SK-N-SH (cell line): ENCODE measurements around the gene KRTAP10-1. TPM values are rescaled to one million over a fixed set of nuclear protein-coding genes. Genes with fewer than 3 reads are reported as not detected.
"Not testable (repeated sequence)": the region's sequence is repeated elsewhere in the genome, so short reads cannot be mapped to it uniquely, and the experiment has no call there.

ENCODE experiments used
- CTCF ChIA-PET: fragments of 300-600, 350-600 bp; formaldehyde crosslinking; extraction: SDS; loops from one replicate; lab custom pipeline; 2021; lab: Yijun Ruan, JAX
- POLR2A ChIA-PET: fragments of 350-600 bp; sonication (Branson Sonifier 250); formaldehyde crosslinking; extraction: SDS; loops from one replicate; lab custom pipeline; 2020; ENCODE audit warnings: antibody characterized with exemption, inconsistent platforms; lab: Yijun Ruan, JAX
- DNase-seq: peaks from one replicate; pipeline ENCODE4 v3.0.0; 2012
- H2AFZ ChIP-seq: fragments of 200-600 bp; sonication (generic); 2 replicates; pipeline ENCODE4 v1.8.1; 2016; ENCODE audit warnings: antibody characterized with exemption, mild to moderate bottlenecking, low read depth
- H3F3A ChIP-seq: fragments of 200-600 bp; sonication (generic); replicated peaks from 2 replicates; pipeline ENCODE3; 2016; ENCODE audit warnings: antibody characterized with exemption, mild to moderate bottlenecking; ENCODE audit not compliant: insufficient read depth
- H3K27ac ChIP-seq, 2 experiments: fragments of 200-500 bp in 1 of 2; fragments of 200-600 bp in 1 of 2; sonication (Bioruptor generic) in 1 of 2; sonication (generic), shearing (Covaris generic) in 1 of 2; 2 replicates each; pipeline versions ENCODE4 v1.5.1 to v1.6.1; 2014 to 2016; ENCODE audit warnings: low read depth in 2 of 2, inconsistent platforms in 1 of 2, low read length in 1 of 2, mild to moderate bottlenecking in 1 of 2, mixed read lengths in 1 of 2
- H3K27me3 ChIP-seq: fragments of 200-600 bp; sonication (generic), shearing (Covaris generic); 2 replicates; pipeline ENCODE4 v1.6.1; 2016; ENCODE audit warnings: mixed run types; ENCODE audit not compliant: insufficient read depth
- H3K36me3 ChIP-seq, 2 experiments: fragments of 200-500 bp in 1 of 2; fragments of 200-600 bp in 1 of 2; sonication (Bioruptor generic) in 1 of 2; sonication (generic) in 1 of 2; replicated peaks in 1 of 2; 2 replicates each; pipeline versions ENCODE3 to v1.5.1; 2014 to 2016; ENCODE audit warnings: low read length in 1 of 2, mild to moderate bottlenecking in 1 of 2; ENCODE audit not compliant: insufficient read depth in 2 of 2, control insufficient read depth in 1 of 2
- H3K4me1 ChIP-seq, 2 experiments: fragments of 200-500 bp in 1 of 2; fragments of 200-600 bp in 1 of 2; sonication (Bioruptor generic) in 1 of 2; sonication (generic), shearing (Covaris generic) in 1 of 2; 2 replicates each; pipeline versions ENCODE4 v1.5.1 to v1.6.1; 2014 to 2016; ENCODE audit warnings: low read depth in 1 of 2, low read length in 1 of 2, mixed run types in 1 of 2; ENCODE audit not compliant: insufficient read depth in 2 of 2, control insufficient read depth in 1 of 2
- H3K4me2 ChIP-seq: fragments of 200-600 bp; sonication (generic), shearing (Covaris generic); 2 replicates; pipeline ENCODE4 v1.6.1; 2017; ENCODE audit warnings: mixed run types
- H3K4me3 ChIP-seq, 2 experiments: fragments of 200-500 bp in 1 of 2; fragments of 200-600 bp in 1 of 2; sonication (Bioruptor generic) in 1 of 2; sonication (generic), shearing (Covaris generic) in 1 of 2; 2 replicates each; pipeline versions ENCODE4 v1.5.1 to v1.8.1; 2014 to 2016; ENCODE audit warnings: low read depth in 2 of 2, inconsistent platforms in 1 of 2, low read length in 1 of 2, mild to moderate bottlenecking in 1 of 2, mixed read lengths in 1 of 2, moderate library complexity in 1 of 2
- H3K79me2 ChIP-seq: fragments of 200-600 bp; sonication (generic); 2 replicates; pipeline ENCODE4 v1.8.1; 2017; ENCODE audit warnings: mild to moderate bottlenecking; ENCODE audit not compliant: insufficient read depth
- H3K9ac ChIP-seq: fragments of 200-600 bp; sonication (generic); 2 replicates; pipeline ENCODE4 v1.6.1; 2017; ENCODE audit warnings: mixed run types
- H3K9me2 ChIP-seq: fragments of 200-600 bp; sonication (generic); 2 replicates; pipeline ENCODE4 v1.6.1; 2017; ENCODE audit warnings: mixed run types
- H3K9me3 ChIP-seq: fragments of 200-600 bp; sonication (generic); 2 replicates; pipeline ENCODE4 v1.6.1; 2017; ENCODE audit warnings: mixed run types, mild to moderate bottlenecking, moderate library complexity
- H4K20me1 ChIP-seq: fragments of 200-600 bp; sonication (generic); 2 replicates; pipeline ENCODE4 v1.6.1; 2017; ENCODE audit warnings: mild to moderate bottlenecking, mixed run types; ENCODE audit not compliant: insufficient read depth
- ELF1 ChIP-seq: IDR thresholded peaks from 2 replicates; pipeline ENCODE4 v1.4.0; 2012
- EP300 ChIP-seq, 2 experiments: IDR thresholded peaks; 2 replicates each; pipeline versions ENCODE4 v1.4.0 to v1.6.1; 2012; ENCODE audit warnings: borderline replicate concordance in 1 of 2, low read depth in 1 of 2, low read length in 1 of 2
- EZH2phosphoT487 ChIP-seq: fragments of 200-600 bp; sonication (generic); IDR thresholded peaks from 2 replicates; pipeline ENCODE4 v1.6.1; 2017; ENCODE audit warnings: low read depth, mixed run types, mild to moderate bottlenecking, antibody characterized with exemption, moderate library complexity, borderline replicate concordance
- FOXJ3 ChIP-seq: sonication (generic); formaldehyde crosslinking; IDR thresholded peaks from 2 replicates; pipeline ENCODE4 v1.5.1; 2020; ENCODE audit warnings: mild to moderate bottlenecking, missing genetic modification reagents
- GATA2 ChIP-seq: sonication (generic); formaldehyde crosslinking; IDR thresholded peaks from 2 replicates; pipeline ENCODE4 v1.5.0; 2020; ENCODE audit warnings: mild to moderate bottlenecking, missing genetic modification reagents
- JUND ChIP-seq: IDR thresholded peaks from 2 replicates; pipeline ENCODE4 v1.4.0; 2012
- MXI1 ChIP-seq: IDR thresholded peaks from 2 replicates; pipeline ENCODE4 v1.6.1; 2012; ENCODE audit warnings: mild to moderate bottlenecking, low read depth, low read length, improper control_type of control experiment
- PBX3 ChIP-seq: IDR thresholded peaks from 2 replicates; pipeline ENCODE4; 2012
- POLR2AphosphoS5 ChIP-seq: IDR thresholded peaks from 2 replicates; pipeline ENCODE4 v1.6.1; 2012; ENCODE audit warnings: low read depth, low read length
- RAD21 ChIP-seq: IDR thresholded peaks from 2 replicates; pipeline ENCODE4 v1.6.1; 2012; ENCODE audit warnings: mild to moderate bottlenecking, low read length
- RCOR1 ChIP-seq: fragments of 150-350 bp; IDR thresholded peaks from 2 replicates; pipeline ENCODE4 v1.6.1; 2017; ENCODE audit warnings: antibody characterized with exemption, low read length
- REST ChIP-seq: IDR thresholded peaks from 2 replicates; pipeline ENCODE4 v1.6.1; 2012; ENCODE audit warnings: mild to moderate bottlenecking, low read depth, low read length, moderate library complexity
- SIN3A ChIP-seq: IDR thresholded peaks from 2 replicates; pipeline ENCODE4 v1.6.1; 2012; ENCODE audit warnings: low read depth, mild to moderate bottlenecking, low read length, moderate library complexity, borderline replicate concordance
- TAF1 ChIP-seq: IDR thresholded peaks from 2 replicates; pipeline ENCODE4 v1.6.1; 2012; ENCODE audit warnings: low read depth, mild to moderate bottlenecking, low read length, moderate library complexity, borderline replicate concordance
- TEAD4 ChIP-seq: IDR thresholded peaks from 2 replicates; pipeline ENCODE4 v1.4.0; 2012; ENCODE audit warnings: mild to moderate bottlenecking, borderline replicate concordance; ENCODE audit not compliant: insufficient read depth
- USF2 ChIP-seq: fragments of 150-350 bp; IDR thresholded peaks from 2 replicates; pipeline ENCODE4 v1.6.1; 2017; ENCODE audit warnings: antibody characterized with exemption, low read length, low read depth, borderline replicate concordance
- ZBTB33 ChIP-seq: IDR thresholded peaks from 2 replicates; pipeline ENCODE4 v1.4.0; 2012; ENCODE audit warnings: low read depth, borderline replicate concordance
- WGBS: methylation state at CpG from one replicate; pipeline ENCODE4 v1.1.6; 2017; ENCODE audit warnings: low lambda C conversion rate; 5-methylcytosine and 5-hydroxymethylcytosine counted together
- polyA plus RNA-seq, 3 experiments: library from polyadenylated mRNA; depleted of rRNA; stranded (reverse); fragments of >200 nt; gene quantifications; 2 replicates each; pipeline ENCODE4 v1.2.3, GENCODE V29; 2012

The KRTAP10-1 gene
- polyA plus RNA-seq, 1 of the 3 experiments (the other 2 are of a cell fraction), result not detected

GRCh38 chr21:44550807-44551206 lies 10.8 kb upstream of the KRTAP10-1 start:
- WGBS, result 18% methylated on average over 7 of the region's 10 CpGs
- no peak for DNase-seq
- no peaks in the 10 kb centered on the region for H3F3A ChIP-seq

GRCh38 chr21:44550285-44550684 lies 10.3 kb upstream of the KRTAP10-1 start:
- CTCF ChIA-PET, result not testable (repeated sequence)

More at GRCh38 chr21:44550807-44551206, 10.8 kb upstream of the KRTAP10-1 start:
- Histone ChIP-seq H3K4me1 (no peaks in the 10 kb centered on the region), H2AFZ (no peak overlapping the region), H3K4me2 (no peak overlapping the region), H3K27ac (no peak overlapping the region), H3K27me3 (peaks cover 43% of the 10 kb centered on the region), H3K36me3 (no peaks in the 10 kb centered on the region), H3K9me3 (no peaks in the 10 kb centered on the region), H3K9me2 (no peaks in the 10 kb centered on the region), H3K4me3 (no peak overlapping the region)
- CTCF ChIA-PET, result no interaction called here
- no peak for TF ChIP-seq POLR2AphosphoS5
- TF ChIP-seq EZH2phosphoT487, result no peak
- TF ChIP-seq MXI1, result no peak
- TF ChIP-seq PBX3, result no peak
- no peak for TF ChIP-seq EP300 (IDR thresholded peaks at IDR 0.05; ENCODE audit: borderline replicate concordance in 1 of 2, low read depth in 1 of 2, low read length in 1 of 2)
- no peak for TF ChIP-seq JUND
- TF ChIP-seq TAF1, result no peak
- no peak for TF ChIP-seq ZBTB33
- no peak for TF ChIP-seq GATA2
- TF ChIP-seq SIN3A, result no peak
- no peak for TF ChIP-seq ELF1
- no peak for TF ChIP-seq TEAD4
- no peak for TF ChIP-seq RCOR1
- TF ChIP-seq REST, result no peak
- TF ChIP-seq FOXJ3 (CRISPR knock-in tag), result no peak
- TF ChIP-seq USF2, result no peak
- no peak for TF ChIP-seq RAD21
- TF ChIP-seq, all 33 proteins: peak for 0
- Histone ChIP-seq H4K20me1 (no peaks in the 10 kb centered on the region), H3K79me2 (no peaks in the 10 kb centered on the region), H3K9ac (no peak overlapping the region)
- POLR2A ChIA-PET, result interaction anchor here (0.6 kb wide), 1 partner anchor 25 kb away, joined by 3 read pairs; no protein-coding TSS in a partner anchor

More at GRCh38 chr21:44550285-44550684, 10.3 kb upstream of the KRTAP10-1 start:
- not testable (repeated sequence) for H3K9me3 ChIP-seq, H3K4me1 ChIP-seq, DNase-seq, H3K36me3 ChIP-seq, H3K9ac ChIP-seq, H3K79me2 ChIP-seq, H3K9me2 ChIP-seq, H3K27ac ChIP-seq, H4K20me1 ChIP-seq, H3K4me2 ChIP-seq, H2AFZ ChIP-seq, H3F3A ChIP-seq, H3K4me3 ChIP-seq
- H3K27me3 ChIP-seq, result peaks cover 38% of the 10 kb centered on the region
- WGBS, result 42% methylated on average over 10 of the region's 17 CpGs
- POLR2A ChIA-PET, result interaction anchor here (0.6 kb wide), 1 partner anchor 25 kb away, joined by 3 read pairs; no protein-coding TSS in a partner anchor
